OCI-LY7 (cell line): ENCODE measurements around the gene PDS5B. TPM values are rescaled to one million over a fixed set of nuclear protein-coding genes. Genes with fewer than 3 reads are reported as not detected.

ENCODE experiments used
- BruUV-seq: library from RNA; stranded (reverse); fragments of 400-500 nt; replicated peaks from 2 replicates; lab custom pipeline; 2021; lab: Mats Ljungman, UMichigan
- CTCF ChIA-PET: fragments of 300-600 bp; sonication (Branson Sonifier 250); formaldehyde crosslinking; loops from one replicate; lab custom pipeline; 2022; ENCODE audit warnings: antibody characterized with exemption; ENCODE audit not compliant: unreplicated experiment; lab: Charles Lee
- POLR2A ChIA-PET: fragments of 300-600 bp; sonication (Branson Sonifier 250); formaldehyde crosslinking; loops from one replicate; lab custom pipeline; 2022; ENCODE audit warnings: antibody characterized with exemption; lab: Charles Lee
- DNase-seq: peaks from one replicate; pipeline ENCODE4 v3.0.0-alpha.2; 2015; ENCODE audit warnings: low spot score
- H2AFZ ChIP-seq: fragments of 200-600 bp; sonication (generic), shearing (Covaris generic); 2 replicates; pipeline ENCODE4 v1.6.1; 2014; ENCODE audit warnings: mild to moderate bottlenecking, antibody characterized with exemption, low read length, moderate library complexity
- H3K27ac ChIP-seq: fragments of 200-600 bp; sonication (generic); 2 replicates; pipeline ENCODE4 v1.5.1; 2014; ENCODE audit warnings: mixed run types, low read depth, mild to moderate bottlenecking, moderate library complexity, low read length, inconsistent platforms; ENCODE audit not compliant: poor library complexity, severe bottlenecking
- H3K36me3 ChIP-seq: fragments of 200-600 bp; sonication (generic); 2 replicates; pipeline ENCODE4 v1.6.1; 2014; ENCODE audit warnings: mild to moderate bottlenecking, antibody characterized with exemption, low read length, moderate library complexity, mixed read lengths; ENCODE audit not compliant: insufficient read depth
- H3K4me1 ChIP-seq: fragments of 200-600 bp; sonication (generic); 2 replicates; pipeline ENCODE4 v1.5.1; 2014; ENCODE audit warnings: mild to moderate bottlenecking, low read length; ENCODE audit not compliant: insufficient read depth, poor library complexity, severe bottlenecking
- H3K4me2 ChIP-seq: fragments of 200-600 bp; sonication (generic); 2 replicates; pipeline ENCODE4 v1.6.1; 2014; ENCODE audit warnings: mild to moderate bottlenecking, low read length
- H3K4me3 ChIP-seq: fragments of 200-600 bp; sonication (generic); 2 replicates; pipeline ENCODE4 v1.5.1; 2014; ENCODE audit warnings: mild to moderate bottlenecking, low read depth, low read length; ENCODE audit not compliant: poor library complexity, severe bottlenecking
- H3K79me2 ChIP-seq: fragments of 200-600 bp; sonication (generic); 2 replicates; pipeline ENCODE4 v1.6.1; 2016; ENCODE audit warnings: low read depth, mild to moderate bottlenecking, low read length, moderate library complexity, mixed read lengths; ENCODE audit not compliant: insufficient read depth
- H3K9me2 ChIP-seq: fragments of 200-600 bp; sonication (generic); 2 replicates; pipeline ENCODE4 v1.6.1; 2016; ENCODE audit warnings: mild to moderate bottlenecking, low read length, mixed read lengths; ENCODE audit not compliant: insufficient read depth
- H3K9me3 ChIP-seq: fragments of 200-600 bp; sonication (generic); 2 replicates; pipeline ENCODE4 v1.6.1; 2014; ENCODE audit warnings: mild to moderate bottlenecking, mixed run types, low read length, mixed read lengths
- H4K20me1 ChIP-seq: fragments of 200-600 bp; sonication (generic); 2 replicates; pipeline ENCODE4 v1.6.1; 2014; ENCODE audit warnings: mild to moderate bottlenecking, antibody characterized with exemption, low read length, moderate library complexity, mixed read lengths; ENCODE audit not compliant: insufficient read depth
- EZH2phosphoT487 ChIP-seq: fragments of 200-600 bp; sonication (generic); IDR thresholded peaks from 2 replicates; pipeline ENCODE4 v1.6.1; 2018; ENCODE audit warnings: low read depth, borderline replicate concordance, mild to moderate bottlenecking, mixed run types, antibody characterized with exemption, low read length, moderate library complexity, mixed read lengths
- intact Hi-C: fragments of 100-400 bp; cut with micrococcal nuclease; formaldehyde crosslinking; loops from one replicate; pipeline ENCODE4 v1.10.0; 2022; ENCODE audit not compliant: unreplicated experiment
- total RNA-seq, 2 experiments: library from RNA; depleted of rRNA in 1 of 2; stranded (reverse); fragments of >200 nt in 1 of 2; shearing (Covaris generic) in 1 of 2; gene quantifications; 2 replicates each; pipeline ENCODE4 v1.2.3, GENCODE V29; 2014 to 2022
- TF ChIP-seq, protein P1 (sequence below): fragments of 200-600 bp; sonication (generic); conservative IDR thresholded peaks from 2 replicates; pipeline ENCODE4 v1.5.1; 2014; ENCODE audit warnings: mild to moderate bottlenecking, antibody characterized with exemption, low read length, moderate library complexity, mixed read lengths

PDS5B gene
- total RNA-seq, 2 experiments from 2014 or later, result 34.1 to 70.4 TPM

DNA sequence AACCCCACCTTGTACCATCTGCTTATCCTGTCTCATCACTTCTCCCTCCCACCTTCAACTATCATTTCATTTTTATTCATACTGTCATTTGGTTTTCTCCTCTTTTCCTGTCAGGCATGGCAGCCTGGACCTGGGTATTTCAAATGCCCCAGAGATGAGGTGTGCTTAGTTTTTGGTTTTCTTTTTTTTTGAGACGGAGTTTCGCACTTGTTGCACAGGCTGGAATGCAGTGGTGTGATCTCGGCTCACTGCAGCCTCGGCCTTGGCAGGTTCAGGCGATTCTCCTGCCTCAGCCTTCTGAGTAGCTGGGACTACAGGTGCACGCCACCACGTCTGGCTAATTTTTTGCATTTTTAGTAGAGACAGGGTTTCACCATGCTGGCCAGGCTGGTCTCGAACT is 5.8 kb downstream of the PDS5B start:
- no peak overlapping the region for H2AFZ ChIP-seq
- peaks cover 10% of the 10 kb centered on the region; the same call in 1 of the 2 replicates for H3K9me3 ChIP-seq
- intact Hi-C loops, result no loop called here
- ChIA-PET POLR2A (interaction anchor here (0.9 to 1.3 kb wide), 2 partner anchors 24 to 53 kb away, joined by 3 to 4 read pairs; no protein-coding TSS in a partner anchor), CTCF (no interaction called here)
- H3K9me2 ChIP-seq, result no peaks in the 10 kb centered on the region
- H3K36me3 ChIP-seq, result peaks cover 17% of the 10 kb centered on the region
- no peak overlapping the region for H3K4me3 ChIP-seq
- peaks cover 42% of the 10 kb centered on the region for H4K20me1 ChIP-seq
- no TSS peak for BruUV-seq
- H3K27ac ChIP-seq, result no peak overlapping the region
- H3K4me1 ChIP-seq, result peaks cover 27% of the 10 kb centered on the region
- no peak for TF ChIP-seq EZH2phosphoT487
- TF ChIP-seq, protein P1, sequence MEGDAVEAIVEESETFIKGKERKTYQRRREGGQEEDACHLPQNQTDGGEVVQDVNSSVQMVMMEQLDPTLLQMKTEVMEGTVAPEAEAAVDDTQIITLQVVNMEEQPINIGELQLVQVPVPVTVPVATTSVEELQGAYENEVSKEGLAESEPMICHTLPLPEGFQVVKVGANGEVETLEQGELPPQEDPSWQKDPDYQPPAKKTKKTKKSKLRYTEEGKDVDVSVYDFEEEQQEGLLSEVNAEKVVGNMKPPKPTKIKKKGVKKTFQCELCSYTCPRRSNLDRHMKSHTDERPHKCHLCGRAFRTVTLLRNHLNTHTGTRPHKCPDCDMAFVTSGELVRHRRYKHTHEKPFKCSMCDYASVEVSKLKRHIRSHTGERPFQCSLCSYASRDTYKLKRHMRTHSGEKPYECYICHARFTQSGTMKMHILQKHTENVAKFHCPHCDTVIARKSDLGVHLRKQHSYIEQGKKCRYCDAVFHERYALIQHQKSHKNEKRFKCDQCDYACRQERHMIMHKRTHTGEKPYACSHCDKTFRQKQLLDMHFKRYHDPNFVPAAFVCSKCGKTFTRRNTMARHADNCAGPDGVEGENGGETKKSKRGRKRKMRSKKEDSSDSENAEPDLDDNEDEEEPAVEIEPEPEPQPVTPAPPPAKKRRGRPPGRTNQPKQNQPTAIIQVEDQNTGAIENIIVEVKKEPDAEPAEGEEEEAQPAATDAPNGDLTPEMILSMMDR, result no peak
- peaks cover 100% of the 10 kb centered on the region for H3K79me2 ChIP-seq
- H3K4me2 ChIP-seq, result no peak overlapping the region
- DNase-seq, result no peak

DNA sequence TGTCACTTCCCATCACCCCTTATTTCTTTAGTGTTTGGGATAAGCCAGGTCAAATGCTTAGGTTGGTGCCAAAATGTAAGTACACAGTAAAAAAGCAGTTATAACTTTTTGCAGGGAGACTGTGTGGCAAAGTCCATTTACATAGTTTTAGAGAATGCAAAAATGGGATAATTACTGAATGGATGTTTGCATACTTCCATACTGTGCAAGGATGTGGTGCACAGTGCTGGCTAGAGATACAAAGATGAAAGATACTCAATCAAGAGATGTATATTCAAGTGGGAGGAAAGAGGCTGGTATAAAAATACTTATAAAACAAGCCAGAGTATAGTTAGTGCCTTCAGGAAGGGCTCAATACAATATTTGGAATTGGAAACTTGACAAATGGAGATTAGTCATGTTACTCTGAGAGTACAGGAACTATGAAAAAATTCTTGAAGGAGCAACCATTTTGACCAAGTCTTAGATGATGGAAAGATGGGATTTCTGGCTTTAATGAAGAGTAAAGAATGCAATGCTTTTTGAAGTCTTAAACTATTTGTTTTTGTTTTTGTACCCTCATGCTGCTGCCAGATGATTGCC is 8.0 kb downstream of the PDS5B start:
- intact Hi-C loops, result no loop called here
- TF ChIP-seq, protein P1, result no peak
- TF ChIP-seq EZH2phosphoT487, result no peak
- Histone ChIP-seq H3K27ac (no peak overlapping the region), H3K4me3 (no peak overlapping the region), H3K79me2 (peaks cover 100% of the 10 kb centered on the region), H3K9me3 (peaks cover 22% of the 10 kb centered on the region; the same call in 1 of the 2 replicates), H3K4me2 (no peak overlapping the region), H2AFZ (no peak overlapping the region), H4K20me1 (peaks cover 24% of the 10 kb centered on the region), H3K4me1 (peaks cover 18% of the 10 kb centered on the region), H3K9me2 (no peaks in the 10 kb centered on the region), H3K36me3 (peaks cover 35% of the 10 kb centered on the region)
- ChIA-PET POLR2A (interaction anchor here (0.7 to 1.3 kb wide), 2 partner anchors 7 to 42 kb away, joined by 3 read pairs; no protein-coding TSS in a partner anchor), CTCF (no interaction called here)
- no peak for DNase-seq
- BruUV-seq, result no TSS peak

DNA sequence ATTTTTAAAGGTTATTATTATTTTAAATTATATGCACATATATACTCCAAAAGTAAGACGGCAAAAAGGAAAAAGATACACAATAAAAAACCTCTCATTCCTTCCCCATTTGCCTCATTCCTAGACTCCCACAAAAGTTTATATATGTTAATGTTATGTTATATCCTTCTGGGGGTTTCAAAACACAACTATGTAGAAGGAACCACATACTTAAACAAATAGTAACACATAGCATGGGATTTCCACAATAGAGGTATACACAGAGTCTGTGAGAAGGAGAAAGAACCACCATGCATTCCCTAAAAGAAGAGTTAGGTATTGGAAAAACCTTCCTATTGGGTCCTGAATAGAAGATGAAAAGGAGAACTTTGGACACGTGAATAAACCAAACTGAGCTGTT is 9.1 kb downstream of the PDS5B start:
- Histone ChIP-seq H3K79me2 (peaks cover 100% of the 10 kb centered on the region), H3K4me1 (peaks cover 18% of the 10 kb centered on the region), H3K27ac (no peak overlapping the region), H3K36me3 (peaks cover 38% of the 10 kb centered on the region), H2AFZ (no peak overlapping the region), H3K4me3 (no peak overlapping the region), H3K9me3 (peaks cover 22% of the 10 kb centered on the region; the same call in 1 of the 2 replicates), H3K9me2 (no peaks in the 10 kb centered on the region), H3K4me2 (no peak overlapping the region), H4K20me1 (peaks cover 18% of the 10 kb centered on the region)
- DNase-seq, result no peak
- CTCF ChIA-PET, result no interaction called here
- TF ChIP-seq EZH2phosphoT487, result no peak
- TF ChIP-seq, protein P1, result no peak
- intact Hi-C loops, result no loop called here
- BruUV-seq, result no TSS peak
- POLR2A ChIA-PET, result no interaction called here
